ENCODE results near the gene PRKRA. TPM values are rescaled to one million over a fixed set of nuclear protein-coding genes. Genes with fewer than 3 reads are reported as not detected.
A peak's percentile ranks its signal among the peaks of the same experiment; 100 is the strongest.

PRKRA gene
- total and polyA plus RNA-seq, 9 of the 15 experiments (the other 6 are each of a cell fraction or from before 2014, with no cell fraction given): 14.1 to 78.1 (median 52.3) TPM

- H2AFZ ChIP-seq (ENCODE audit: low read depth, low read length): peak within 1 kb of the TSS; percentile 98
- H3K4me2 ChIP-seq (ENCODE audit: insufficient read depth, low read length): peak within 1 kb of the TSS; percentile 95
- H3K36me3 ChIP-seq (ENCODE audit: control insufficient read depth, insufficient read depth, low read length): no peaks in the 10 kb centered on the region
- FAIRE-seq: peak; percentile 90
- peak within 1 kb of the TSS; percentile 57 for H3K4me3 ChIP-seq
- peak; percentile 85 to 93 (median 90) for DNase-seq (ENCODE audit: extremely low read depth in 1 of 4, low spot score in 3 of 4)
- ATAC-seq: peak; percentile 83
- H3K4me1 ChIP-seq (replicated peaks in 1 of 2; ENCODE audit: control insufficient read depth in 2 of 2, insufficient read depth in 2 of 2, low read length in 2 of 2): peaks cover 20 to 29% of the 10 kb centered on the region in 2 experiments
- H3K9me3 ChIP-seq (replicated peaks; ENCODE audit: control insufficient read depth, insufficient read depth, low read depth, low read length): no peaks in the 10 kb centered on the region
- CTCF ChIA-PET (ENCODE audit: low intra/inter-chr PET ratio): interaction anchor here (0.9 kb wide), 1 partner anchor 45 kb away, joined by 5 read pairs; no protein-coding TSS in a partner anchor
- H4K20me1 ChIP-seq (replicated peaks; ENCODE audit: control insufficient read depth, insufficient read depth, low read length): no peaks in the 10 kb centered on the region
- no peaks in the 10 kb centered on the region for H3K27me3 ChIP-seq (ENCODE audit: control insufficient read depth in 2 of 2, insufficient read depth in 2 of 2, low read length in 2 of 2)
- intact Hi-C loops (cut with micrococcal nuclease): loop anchor here (1.0 to 10.0 kb wide), 8 partner anchors 27 to 1526 kb away; partner anchors contain the start of genes CWC22, PJVK, PRKRA and RBM45
- in situ Hi-C loops (cut with MboI): no loop called here
- H3K9ac ChIP-seq (ENCODE audit: insufficient read depth in 1 of 2, low read depth in 2 of 2, low read length in 2 of 2): peak within 1 kb of the TSS; percentile 75 to 91
- H3K27ac ChIP-seq (ENCODE audit: extremely low read depth, low read depth, low read length): peak within 1 kb of the TSS; percentile 72
- WGBS (ENCODE audit: insufficient coverage, low coverage, missing lambda C conversion rate): under 1% methylated on average over 56 of the region's 56 CpGs
- peaks cover 43% of the 10 kb centered on the region for H3K79me2 ChIP-seq (ENCODE audit: control insufficient read depth, insufficient read depth, low read length)
- POLR2A ChIA-PET: interaction anchor here (0.7 kb wide), 1 partner anchor 23 kb away, joined by 3 read pairs; no protein-coding TSS in a partner anchor
- no TSS peak for BruUV-seq (replicated peaks)
- H3K9me1 ChIP-seq (ENCODE audit: control insufficient read depth, insufficient read depth, low read length): no peaks in the 10 kb centered on the region
- TF ChIP-seq ARID1B (IDR thresholded peaks at IDR 0.05) (no peak), ZNF143 (CRISPR knock-in tag; IDR thresholded peaks at IDR 0.05) (no peak), ZNF707 (CRISPR knock-in tag; conservative IDR thresholded peaks at IDR 0.05) (no peak), NR2C1 (IDR thresholded peaks at IDR 0.05) (no peak), NR2C1 (tag; IDR thresholded peaks at IDR 0.05) (no peak), MCM3 (IDR thresholded peaks at IDR 0.05) (no peak), TAF1 (IDR thresholded peaks at IDR 0.05; ENCODE audit: control insufficient read depth, extremely low read depth, insufficient read depth, low read length, severe bottlenecking) (peak; percentile 14), ZNF431 (CRISPR knock-in tag; IDR thresholded peaks at IDR 0.05) (peak; percentile 38; the same call in 1 of the 2 replicates), ELF4 (CRISPR knock-in tag; IDR thresholded peaks at IDR 0.05) (peak; percentile 67; the same call in 1 of the 2 replicates), MTA3 (IDR thresholded peaks at IDR 0.05; ENCODE audit: borderline replicate concordance) (peak; percentile 63; the same call in 1 of the 2 replicates), SP1 (CRISPR knock-in tag; IDR thresholded peaks at IDR 0.05) (peak; percentile 83), XRCC4 (IDR thresholded peaks at IDR 0.05; ENCODE audit: extremely low read depth, insufficient read depth, insufficient read length) (no peak), MTA1 (IDR thresholded peaks at IDR 0.05; ENCODE audit: borderline replicate concordance) (peak; percentile 67)
- TF ChIP-seq, protein P1, sequence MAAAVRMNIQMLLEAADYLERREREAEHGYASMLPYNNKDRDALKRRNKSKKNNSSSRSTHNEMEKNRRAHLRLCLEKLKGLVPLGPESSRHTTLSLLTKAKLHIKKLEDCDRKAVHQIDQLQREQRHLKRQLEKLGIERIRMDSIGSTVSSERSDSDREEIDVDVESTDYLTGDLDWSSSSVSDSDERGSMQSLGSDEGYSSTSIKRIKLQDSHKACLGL (CRISPR knock-in tag; IDR thresholded peaks at IDR 0.05; ENCODE audit: borderline replicate concordance, poor library complexity, severe bottlenecking): no peak
- TF ChIP-seq, protein P2, sequence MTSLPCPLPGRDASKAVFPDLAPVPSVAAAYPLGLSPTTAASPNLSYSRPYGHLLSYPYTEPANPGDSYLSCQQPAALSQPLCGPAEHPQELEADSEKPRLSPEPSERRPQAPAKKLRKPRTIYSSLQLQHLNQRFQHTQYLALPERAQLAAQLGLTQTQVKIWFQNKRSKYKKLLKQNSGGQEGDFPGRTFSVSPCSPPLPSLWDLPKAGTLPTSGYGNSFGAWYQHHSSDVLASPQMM (CRISPR knock-in tag; IDR thresholded peaks at IDR 0.05): no peak
- TF ChIP-seq, protein P3, sequence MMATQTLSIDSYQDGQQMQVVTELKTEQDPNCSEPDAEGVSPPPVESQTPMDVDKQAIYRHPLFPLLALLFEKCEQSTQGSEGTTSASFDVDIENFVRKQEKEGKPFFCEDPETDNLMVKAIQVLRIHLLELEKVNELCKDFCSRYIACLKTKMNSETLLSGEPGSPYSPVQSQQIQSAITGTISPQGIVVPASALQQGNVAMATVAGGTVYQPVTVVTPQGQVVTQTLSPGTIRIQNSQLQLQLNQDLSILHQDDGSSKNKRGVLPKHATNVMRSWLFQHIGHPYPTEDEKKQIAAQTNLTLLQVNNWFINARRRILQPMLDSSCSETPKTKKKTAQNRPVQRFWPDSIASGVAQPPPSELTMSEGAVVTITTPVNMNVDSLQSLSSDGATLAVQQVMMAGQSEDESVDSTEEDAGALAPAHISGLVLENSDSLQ (IDR thresholded peaks at IDR 0.05): peak; percentile 46; the same call in 1 of the 2 replicates
- TF ChIP-seq, protein P4, sequence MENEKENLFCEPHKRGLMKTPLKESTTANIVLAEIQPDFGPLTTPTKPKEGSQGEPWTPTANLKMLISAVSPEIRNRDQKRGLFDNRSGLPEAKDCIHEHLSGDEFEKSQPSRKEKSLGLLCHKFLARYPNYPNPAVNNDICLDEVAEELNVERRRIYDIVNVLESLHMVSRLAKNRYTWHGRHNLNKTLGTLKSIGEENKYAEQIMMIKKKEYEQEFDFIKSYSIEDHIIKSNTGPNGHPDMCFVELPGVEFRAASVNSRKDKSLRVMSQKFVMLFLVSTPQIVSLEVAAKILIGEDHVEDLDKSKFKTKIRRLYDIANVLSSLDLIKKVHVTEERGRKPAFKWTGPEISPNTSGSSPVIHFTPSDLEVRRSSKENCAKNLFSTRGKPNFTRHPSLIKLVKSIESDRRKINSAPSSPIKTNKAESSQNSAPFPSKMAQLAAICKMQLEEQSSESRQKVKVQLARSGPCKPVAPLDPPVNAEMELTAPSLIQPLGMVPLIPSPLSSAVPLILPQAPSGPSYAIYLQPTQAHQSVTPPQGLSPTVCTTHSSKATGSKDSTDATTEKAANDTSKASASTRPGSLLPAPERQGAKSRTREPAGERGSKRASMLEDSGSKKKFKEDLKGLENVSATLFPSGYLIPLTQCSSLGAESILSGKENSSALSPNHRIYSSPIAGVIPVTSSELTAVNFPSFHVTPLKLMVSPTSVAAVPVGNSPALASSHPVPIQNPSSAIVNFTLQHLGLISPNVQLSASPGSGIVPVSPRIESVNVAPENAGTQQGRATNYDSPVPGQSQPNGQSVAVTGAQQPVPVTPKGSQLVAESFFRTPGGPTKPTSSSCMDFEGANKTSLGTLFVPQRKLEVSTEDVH (IDR thresholded peaks at IDR 0.05; ENCODE audit: low read depth, partially characterized antibody): no peak
These were observed 27.7 kb upstream of the PRKRA start, which contains the start of gene FKBP7 for GRCh38 chr2:178478439-178479274. TSS of gene FKBP7 (minus strand) at chr2:178478600. CDS start at chr2:178478499, 101 bp downstream.

Measured in K562 (cell line).